AG09309 (cell line): ENCODE measurements around the gene JUP.

Source experiments
- DNase-seq: peaks from one replicate; pipeline ENCODE4 v3.0.0-alpha.2; 2010; ENCODE audit warnings: low read depth
- H3K4me3 ChIP-seq: 2 replicates; pipeline ENCODE4 v1.5.1; 2011; ENCODE audit warnings: mild to moderate bottlenecking, low read depth, low read length, moderate library complexity; ENCODE audit not compliant: control insufficient read depth
- CTCF ChIP-seq: IDR thresholded peaks from 2 replicates; pipeline ENCODE4 v1.5.1; 2011; ENCODE audit warnings: mild to moderate bottlenecking, low read depth, low read length, inconsistent platforms; ENCODE audit not compliant: insufficient read depth, control insufficient read depth; ENCODE audit errors: missing control alignments

The JUP gene

GRCh38 chr17:41785859-41786226 lies 668 bp downstream of the JUP start:
- H3K4me3 ChIP-seq = peak overlapping the region; percentile 40
- no peak for DNase-seq
- TF ChIP-seq CTCF = no peak

GRCh38 chr17:41785091-41785858 lies 1.2 kb downstream of the JUP start:
- TF ChIP-seq CTCF = no peak
- peak overlapping the region; percentile 40 for H3K4me3 ChIP-seq
- no peak for DNase-seq

- no peak for TF ChIP-seq CTCF
- DNase-seq = no peak
- no peak overlapping the region for H3K4me3 ChIP-seq
These were observed 2.2 kb downstream of the JUP start for GRCh38 chr17:41784207-41784744.

- DNase-seq = no peak
- H3K4me3 ChIP-seq = no peak overlapping the region
- no peak for TF ChIP-seq CTCF
These were observed 4.4 kb downstream of the JUP start for GRCh38 chr17:41782142-41782541.

GRCh38 chr17:41781404-41782110 lies 5.0 kb downstream of the JUP start:
- DNase-seq = no peak
- TF ChIP-seq CTCF = no peak
- no peak overlapping the region for H3K4me3 ChIP-seq

GRCh38 chr17:41779954-41780353 lies 6.6 kb downstream of the JUP start:
- no peak overlapping the region for H3K4me3 ChIP-seq
- no peak for TF ChIP-seq CTCF
- no peak for DNase-seq
